Measurements from ENCODE around the gene INTS2. TPM values are rescaled to one million over a fixed set of nuclear protein-coding genes. Genes with fewer than 3 reads are reported as not detected.
"Not testable (repeated sequence)": the region's sequence is repeated elsewhere in the genome, so short reads cannot be mapped to it uniquely, and the experiment has no call there.

Gene INTS2
- total RNA-seq, 1 experiment from 2014 or later: 17.5 TPM

DNA sequence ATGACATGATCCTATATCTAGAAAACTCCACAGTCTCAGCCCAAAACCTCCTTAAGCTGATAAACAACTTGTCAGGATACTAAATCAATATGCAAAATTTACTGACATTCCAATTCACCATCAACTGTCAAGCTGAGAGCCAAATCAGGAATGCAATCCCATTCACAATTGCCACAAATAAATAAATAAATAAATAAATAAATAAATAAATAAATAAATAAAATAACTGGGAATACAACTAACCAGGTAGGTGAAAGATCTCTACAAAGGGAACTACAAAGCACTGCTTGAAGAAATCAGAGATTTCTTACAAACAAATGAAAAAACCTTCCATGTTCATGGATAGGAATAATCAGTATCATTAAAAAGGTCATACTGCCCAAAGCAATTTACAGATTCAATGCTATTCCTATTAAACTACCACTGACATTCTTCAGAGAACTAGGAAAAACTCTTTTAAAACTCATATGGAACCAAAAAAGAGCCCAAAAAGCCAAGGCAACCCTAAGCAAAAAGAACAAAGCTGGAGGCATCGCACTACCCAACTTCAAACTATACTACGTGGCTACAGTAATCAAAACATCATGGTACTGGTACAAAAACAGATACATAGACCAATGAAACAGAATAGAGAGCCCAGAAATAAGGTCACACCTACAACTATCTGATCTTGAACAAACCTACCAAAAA is 102.2 kb downstream of the INTS2 start:
- Histone ChIP-seq H3K27me3 (ENCODE audit: insufficient read depth, low read depth) (no peaks in the 10 kb centered on the region), H3K79me2 (ENCODE audit: low read depth) (no peaks in the 10 kb centered on the region), H3K4me3 (no peak overlapping the region), H3K27ac (no peak overlapping the region), H3K4me2 (no peak overlapping the region), H3K9me3 (ENCODE audit: insufficient read depth, low read depth) (no peaks in the 10 kb centered on the region), H3K4me1 (replicated peaks; ENCODE audit: insufficient read depth) (no peaks in the 10 kb centered on the region), H2AFZ (no peak overlapping the region), H3K36me3 (ENCODE audit: low read depth) (peaks cover 6% of the 10 kb centered on the region), H3F3A (ENCODE audit: insufficient read depth, low read depth) (peaks cover 11% of the 10 kb centered on the region; the same call in 1 of the 2 replicates), H4K20me1 (ENCODE audit: insufficient read depth) (no peaks in the 10 kb centered on the region), H3K9me2 (ENCODE audit: insufficient read depth) (no peaks in the 10 kb centered on the region)
- DNase-seq: no peak
- POLR2A ChIA-PET (ENCODE audit: unreplicated experiment): no interaction called here
- CTCF ChIA-PET: no interaction called here
- BruUV-seq (replicated peaks): no TSS peak
- TF ChIP-seq, protein P1, sequence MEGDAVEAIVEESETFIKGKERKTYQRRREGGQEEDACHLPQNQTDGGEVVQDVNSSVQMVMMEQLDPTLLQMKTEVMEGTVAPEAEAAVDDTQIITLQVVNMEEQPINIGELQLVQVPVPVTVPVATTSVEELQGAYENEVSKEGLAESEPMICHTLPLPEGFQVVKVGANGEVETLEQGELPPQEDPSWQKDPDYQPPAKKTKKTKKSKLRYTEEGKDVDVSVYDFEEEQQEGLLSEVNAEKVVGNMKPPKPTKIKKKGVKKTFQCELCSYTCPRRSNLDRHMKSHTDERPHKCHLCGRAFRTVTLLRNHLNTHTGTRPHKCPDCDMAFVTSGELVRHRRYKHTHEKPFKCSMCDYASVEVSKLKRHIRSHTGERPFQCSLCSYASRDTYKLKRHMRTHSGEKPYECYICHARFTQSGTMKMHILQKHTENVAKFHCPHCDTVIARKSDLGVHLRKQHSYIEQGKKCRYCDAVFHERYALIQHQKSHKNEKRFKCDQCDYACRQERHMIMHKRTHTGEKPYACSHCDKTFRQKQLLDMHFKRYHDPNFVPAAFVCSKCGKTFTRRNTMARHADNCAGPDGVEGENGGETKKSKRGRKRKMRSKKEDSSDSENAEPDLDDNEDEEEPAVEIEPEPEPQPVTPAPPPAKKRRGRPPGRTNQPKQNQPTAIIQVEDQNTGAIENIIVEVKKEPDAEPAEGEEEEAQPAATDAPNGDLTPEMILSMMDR (conservative IDR thresholded peaks at IDR 0.05): no peak
- no peak for TF ChIP-seq EZH2 (IDR thresholded peaks at IDR 0.05; ENCODE audit: low read depth)
- intact Hi-C loops (cut with micrococcal nuclease; ENCODE audit: unreplicated experiment): no loop called here

DNA sequence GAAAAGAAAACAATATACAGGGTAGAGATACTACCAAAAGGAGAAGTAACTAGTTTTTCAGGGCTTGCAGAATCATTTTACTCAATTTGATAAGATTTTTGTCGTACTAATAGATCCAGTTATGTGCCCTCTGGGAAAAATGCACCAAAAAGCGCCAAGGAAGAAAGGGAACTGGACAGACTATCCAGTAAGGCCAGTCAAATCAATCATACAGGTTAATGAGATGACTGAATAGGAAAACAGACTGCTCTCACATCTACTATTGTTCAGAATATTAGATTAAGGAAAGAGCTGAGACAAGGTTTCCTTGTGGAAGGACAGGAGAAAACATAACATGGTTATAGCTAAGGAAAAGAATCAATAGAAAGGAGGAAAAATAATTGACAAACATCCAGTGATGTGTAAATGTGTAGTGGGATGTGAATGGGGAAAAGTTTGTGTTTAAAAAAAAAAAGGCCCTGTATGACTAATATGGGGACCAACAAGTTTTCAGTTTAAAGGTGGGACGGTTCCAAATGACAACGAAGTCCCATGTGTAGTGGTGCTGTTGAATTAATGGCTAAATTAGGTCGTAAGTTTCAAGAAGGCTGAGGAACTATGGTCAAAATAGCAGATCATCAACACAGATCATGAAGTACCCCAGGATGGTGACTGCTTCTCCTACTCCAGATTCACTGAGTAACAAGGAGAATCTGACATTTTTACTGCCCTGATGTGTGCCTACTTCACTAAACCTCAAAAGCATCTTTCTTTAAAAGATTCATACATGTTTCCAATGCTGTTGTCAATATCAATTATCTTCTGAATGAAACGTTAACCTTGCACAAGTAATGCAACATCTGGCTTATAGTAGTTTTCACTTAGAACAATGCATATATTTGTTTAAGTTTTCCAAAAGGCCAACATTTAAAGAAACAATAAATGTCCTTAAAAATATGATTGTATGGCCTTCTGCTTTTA is 105.2 kb downstream of the INTS2 start:
- Histone ChIP-seq H3K27me3 (ENCODE audit: insufficient read depth, low read depth) (no peaks in the 10 kb centered on the region), H3F3A (ENCODE audit: insufficient read depth, low read depth) (peaks cover 6% of the 10 kb centered on the region; the same call in 1 of the 2 replicates), H3K79me2 (ENCODE audit: low read depth) (no peaks in the 10 kb centered on the region), H3K4me1 (replicated peaks; ENCODE audit: insufficient read depth) (no peaks in the 10 kb centered on the region), H3K4me3 (no peak overlapping the region), H2AFZ (no peak overlapping the region), H3K4me2 (no peak overlapping the region), H3K9me3 (ENCODE audit: insufficient read depth, low read depth) (no peaks in the 10 kb centered on the region), H3K36me3 (ENCODE audit: low read depth) (peaks cover 6% of the 10 kb centered on the region), H4K20me1 (ENCODE audit: insufficient read depth) (no peaks in the 10 kb centered on the region), H3K9me2 (ENCODE audit: insufficient read depth) (no peaks in the 10 kb centered on the region), H3K27ac (no peak overlapping the region)
- no peak for TF ChIP-seq EZH2 (IDR thresholded peaks at IDR 0.05; ENCODE audit: low read depth)
- TF ChIP-seq, protein P1 (conservative IDR thresholded peaks at IDR 0.05): no peak
- ChIA-PET CTCF (no interaction called here), POLR2A (ENCODE audit: unreplicated experiment) (no interaction called here)
- no TSS peak for BruUV-seq (replicated peaks)
- DNase-seq: no peak
- intact Hi-C loops (cut with micrococcal nuclease; ENCODE audit: unreplicated experiment): no loop called here

DNA sequence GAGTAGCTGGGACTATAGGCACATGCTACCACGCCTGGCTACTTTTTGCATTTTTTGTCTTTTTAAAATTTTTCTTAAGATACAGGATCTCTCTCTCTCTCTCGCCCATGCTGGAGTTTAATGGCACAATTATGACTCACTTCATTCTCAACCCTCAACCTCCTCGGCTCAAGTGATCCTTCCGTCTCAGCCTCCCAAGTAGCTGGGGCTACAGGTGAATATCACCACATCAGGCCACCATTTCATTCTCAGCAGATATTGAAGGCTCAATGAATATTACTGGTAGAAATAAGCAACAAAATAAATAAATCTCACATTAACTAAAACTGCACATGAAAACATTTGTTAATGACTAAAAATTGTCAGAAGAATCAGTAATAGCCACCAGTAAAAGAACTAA is 106.1 kb downstream of the INTS2 start:
- POLR2A ChIA-PET (ENCODE audit: unreplicated experiment): no interaction called here
- CTCF ChIA-PET: no interaction called here

DNA sequence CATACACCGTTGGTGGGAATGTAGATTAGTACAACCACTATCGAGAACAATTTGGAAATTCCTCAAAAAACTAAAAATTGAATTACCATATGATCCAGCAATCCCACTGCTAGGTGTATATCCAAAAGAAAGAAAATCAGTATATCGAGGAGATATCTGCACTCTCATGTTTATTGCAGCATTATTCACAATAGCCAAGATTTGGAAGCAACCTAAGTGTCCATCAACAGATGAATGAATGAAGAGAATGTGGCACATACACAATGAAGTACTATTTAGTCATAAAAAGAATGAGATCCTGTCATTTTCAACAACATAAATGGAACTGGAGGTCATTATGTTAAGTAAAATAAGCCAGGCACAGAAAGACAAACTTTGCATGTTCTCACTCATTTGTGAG is 108.5 kb downstream of the INTS2 start:
- H3K4me2 ChIP-seq; intact Hi-C loops (cut with micrococcal nuclease; ENCODE audit: unreplicated experiment); CTCF ChIA-PET; H2AFZ ChIP-seq; H3K27me3 ChIP-seq (ENCODE audit: insufficient read depth, low read depth); DNase-seq; H3K9me3 ChIP-seq (ENCODE audit: insufficient read depth, low read depth); H3K4me3 ChIP-seq; H3K9me2 ChIP-seq (ENCODE audit: insufficient read depth); H4K20me1 ChIP-seq (ENCODE audit: insufficient read depth); H3F3A ChIP-seq (ENCODE audit: insufficient read depth, low read depth); POLR2A ChIA-PET (ENCODE audit: unreplicated experiment); H3K79me2 ChIP-seq (ENCODE audit: low read depth); H3K4me1 ChIP-seq (replicated peaks; ENCODE audit: insufficient read depth); H3K27ac ChIP-seq; H3K36me3 ChIP-seq (ENCODE audit: low read depth); BruUV-seq (replicated peaks): not testable (repeated sequence)

More for the DNA sequence above, 106.1 kb downstream of the INTS2 start:
- Histone ChIP-seq H3K9me2 (ENCODE audit: insufficient read depth) (no peaks in the 10 kb centered on the region), H3K4me1 (replicated peaks; ENCODE audit: insufficient read depth) (no peaks in the 10 kb centered on the region), H3K79me2 (ENCODE audit: low read depth) (no peaks in the 10 kb centered on the region), H4K20me1 (ENCODE audit: insufficient read depth) (no peaks in the 10 kb centered on the region), H2AFZ (no peak overlapping the region), H3K4me2 (no peak overlapping the region), H3K36me3 (ENCODE audit: low read depth) (peaks cover 6% of the 10 kb centered on the region), H3K27me3 (ENCODE audit: insufficient read depth, low read depth) (no peaks in the 10 kb centered on the region), H3K9me3 (ENCODE audit: insufficient read depth, low read depth) (no peaks in the 10 kb centered on the region), H3K27ac (no peak overlapping the region), H3F3A (ENCODE audit: insufficient read depth, low read depth) (no peaks in the 10 kb centered on the region), H3K4me3 (no peak overlapping the region)
- TF ChIP-seq, protein P1 (conservative IDR thresholded peaks at IDR 0.05): no peak
- no peak for TF ChIP-seq EZH2 (IDR thresholded peaks at IDR 0.05; ENCODE audit: low read depth)
- DNase-seq: no peak
- BruUV-seq (replicated peaks): no TSS peak
- intact Hi-C loops (cut with micrococcal nuclease; ENCODE audit: unreplicated experiment): no loop called here

Data from PC-9 (cell line).